HG02798 (cell line): ENCODE results near the gene TTC39B.
A peak's percentile ranks its signal among the peaks of the same experiment; 100 is the strongest.
"Not testable (repeated sequence)": the region's sequence is repeated elsewhere in the genome, so short reads cannot be mapped to it uniquely, and the experiment has no call there.

Experiments
- ATAC-seq: cut with Tn5 transposase; IDR thresholded peaks from one replicate; pipeline ENCODE4 v1.9.1; 2021; ENCODE audit warnings: mild to moderate bottlenecking; ENCODE audit not compliant: unreplicated experiment, poor library complexity

The TTC39B gene

GRCh38 chr9:15306757-15307522 is at the start of gene TTC39B:
Gene TTC39B (minus strand): TSS chr9:15307216. CDS start chr9:15307125, 91 bp downstream.
- ATAC-seq, result peak; percentile 98

DNA sequence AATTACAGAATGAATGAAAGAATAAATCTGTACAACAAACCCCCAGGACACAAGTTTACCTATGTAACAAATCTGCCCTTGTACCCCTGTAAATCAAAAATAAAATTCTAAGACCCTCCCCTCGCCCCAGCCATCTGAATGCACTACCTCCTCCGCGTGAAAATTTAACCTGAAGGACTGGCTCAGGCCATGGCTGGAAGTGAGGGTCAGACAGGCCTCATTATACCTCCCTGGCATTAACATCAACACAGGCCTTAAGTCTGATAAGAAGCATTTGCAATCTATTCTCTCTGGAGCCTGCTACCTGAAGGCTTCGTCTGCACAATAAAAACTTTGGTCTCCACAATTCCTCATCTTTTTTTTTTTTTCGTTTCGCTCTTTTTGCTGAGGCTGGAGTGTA is 48.7 kb upstream of the TTC39B start:
- ATAC-seq, result no peak

DNA sequence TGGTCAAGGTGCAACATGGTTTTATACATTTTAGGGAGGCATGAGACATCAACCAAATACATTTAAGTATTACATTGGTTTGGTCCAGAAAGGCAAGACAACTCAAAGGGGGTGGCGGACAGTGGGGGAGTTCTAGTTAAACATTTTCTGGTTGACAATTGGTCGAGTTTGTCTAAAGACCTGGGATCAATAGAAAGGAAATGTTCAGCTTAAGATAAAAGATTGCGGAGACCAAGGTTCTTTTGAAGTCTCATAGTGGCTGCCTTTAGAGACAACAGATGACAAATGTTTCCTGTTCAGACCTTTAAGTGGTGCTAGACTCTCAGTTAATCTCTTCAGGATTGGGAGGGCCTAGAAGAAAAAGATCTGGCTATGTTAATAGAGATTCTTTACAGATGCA is 47.7 kb upstream of the TTC39B start:
- ATAC-seq, result no peak

- ATAC-seq, result no peak
Observed at GRCh38 chr9:15353892-15354291, 46.9 kb upstream of the TTC39B start.

DNA sequence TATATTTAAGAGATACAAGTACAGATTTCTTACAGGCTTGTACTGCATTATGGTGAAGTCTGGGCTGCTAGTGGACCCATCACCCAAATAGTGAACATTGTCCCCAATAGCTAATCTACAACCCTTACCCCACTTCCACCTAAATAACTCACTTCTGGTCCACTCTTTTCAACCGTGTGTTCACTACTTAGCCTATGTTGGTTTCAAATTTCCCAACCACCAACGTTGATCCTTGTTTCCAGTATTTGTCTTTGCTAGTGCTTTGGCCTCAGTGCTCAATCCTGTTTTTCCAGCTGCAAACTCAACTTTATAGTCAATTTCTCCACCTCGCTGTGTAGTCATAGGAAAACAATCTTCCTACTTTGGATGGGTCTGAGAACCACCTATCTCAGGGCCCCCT is 45.3 kb upstream of the TTC39B start:
- no peak for ATAC-seq

DNA sequence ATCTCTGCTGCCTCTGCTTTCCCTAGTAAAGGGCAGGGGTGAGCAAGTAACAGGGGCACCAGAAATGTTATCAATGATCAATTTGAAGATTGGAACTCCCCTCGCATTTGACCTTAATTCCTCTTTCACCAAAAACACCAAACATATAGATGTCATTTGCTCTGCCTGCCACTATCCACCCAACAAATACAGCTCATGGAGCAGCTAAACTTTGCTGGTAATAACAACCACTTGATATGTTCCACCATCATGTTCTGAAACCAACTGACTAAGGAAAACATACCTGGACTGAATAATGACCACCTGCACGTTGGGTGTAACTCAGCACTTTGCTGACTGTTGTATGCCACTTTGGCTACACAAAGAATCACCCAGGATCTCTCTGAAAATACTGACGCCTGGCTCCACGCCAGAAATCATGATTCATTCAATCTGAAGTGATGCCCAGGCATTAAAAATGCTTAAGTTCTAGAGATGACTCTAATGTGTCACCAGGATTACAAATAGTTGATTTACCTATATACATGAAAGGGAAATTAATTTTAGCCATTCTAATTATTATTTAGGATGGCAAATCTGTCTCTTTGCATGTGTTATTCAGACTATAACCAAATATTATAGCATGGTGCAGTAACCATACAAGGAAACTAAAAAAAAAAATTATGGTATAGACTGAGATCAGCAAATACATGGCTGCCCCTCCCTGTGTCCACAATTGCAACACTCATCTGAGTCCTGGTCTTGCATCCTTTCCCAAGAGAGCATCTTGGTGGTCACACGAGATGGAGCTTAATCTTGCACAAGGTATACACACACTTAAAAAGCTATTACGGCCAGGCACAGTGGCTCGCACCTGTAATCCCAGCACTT is 43.1 kb upstream of the TTC39B start:
- ATAC-seq, result no peak

DNA sequence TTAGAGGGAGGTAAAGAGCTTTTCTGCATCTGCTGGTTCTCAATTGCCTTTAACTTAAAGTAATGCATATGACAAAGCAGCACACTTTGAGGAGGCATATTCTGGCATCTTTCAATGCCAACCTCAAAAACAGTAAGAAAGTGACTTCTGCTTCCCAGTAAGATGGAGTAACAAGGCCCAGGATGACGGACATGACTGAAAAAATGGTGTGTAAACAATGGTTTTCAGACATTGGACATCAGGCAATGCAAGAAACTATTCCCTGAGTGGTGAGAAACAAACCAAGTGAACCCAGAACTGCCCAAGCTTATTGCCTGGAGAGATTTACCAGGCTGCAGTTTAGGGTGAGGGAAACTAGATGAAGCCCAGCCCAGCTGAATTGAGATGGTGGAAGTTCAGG is 39.8 kb upstream of the TTC39B start:
- ATAC-seq, result no peak

DNA sequence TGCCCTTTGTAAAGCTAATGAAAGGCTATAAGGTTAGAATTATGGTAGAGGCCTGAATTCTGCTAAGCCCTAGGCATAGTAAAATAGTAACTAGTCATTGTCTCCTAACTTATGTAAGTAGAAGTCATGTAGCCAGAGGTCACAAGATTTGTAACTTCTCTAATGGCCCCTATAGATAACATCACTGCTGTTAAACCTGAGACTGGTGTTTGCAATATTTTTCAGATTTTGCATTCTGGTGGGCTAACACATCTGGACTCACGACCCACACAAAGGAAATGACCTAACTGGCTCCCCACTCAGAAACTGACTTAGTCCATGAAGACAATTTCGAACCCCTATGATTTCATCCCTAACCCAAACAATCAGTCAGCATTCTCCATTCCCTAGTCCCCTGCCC is 37.2 kb upstream of the TTC39B start:
- ATAC-seq, result no peak

- no peak for ATAC-seq
Observed at GRCh38 chr9:15333376-15333881, 26.4 kb upstream of the TTC39B start.

DNA sequence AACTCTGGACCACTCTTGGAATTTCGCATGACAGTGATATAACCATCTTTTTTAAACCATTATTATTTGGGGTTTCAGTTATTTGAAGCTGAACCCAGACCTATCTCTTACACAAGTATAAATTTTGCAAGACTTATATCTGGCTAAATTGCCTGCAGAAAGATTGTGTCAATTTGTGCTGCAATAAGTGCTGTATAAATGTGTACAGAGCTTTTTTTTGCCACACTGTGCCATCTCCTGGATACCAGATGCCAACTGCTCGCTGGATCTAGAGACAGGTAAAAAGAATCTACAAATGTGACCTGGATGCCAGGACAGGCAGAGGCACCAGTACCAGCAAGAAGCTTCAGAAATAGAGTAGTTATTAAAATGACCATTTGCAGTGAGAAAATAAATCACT is 25.9 kb upstream of the TTC39B start:
- no peak for ATAC-seq

- no peak for ATAC-seq
Observed at GRCh38 chr9:15329539-15330109, 22.6 kb upstream of the TTC39B start.

- no peak for ATAC-seq
Observed at GRCh38 chr9:15328946-15329345, 21.9 kb upstream of the TTC39B start.

DNA sequence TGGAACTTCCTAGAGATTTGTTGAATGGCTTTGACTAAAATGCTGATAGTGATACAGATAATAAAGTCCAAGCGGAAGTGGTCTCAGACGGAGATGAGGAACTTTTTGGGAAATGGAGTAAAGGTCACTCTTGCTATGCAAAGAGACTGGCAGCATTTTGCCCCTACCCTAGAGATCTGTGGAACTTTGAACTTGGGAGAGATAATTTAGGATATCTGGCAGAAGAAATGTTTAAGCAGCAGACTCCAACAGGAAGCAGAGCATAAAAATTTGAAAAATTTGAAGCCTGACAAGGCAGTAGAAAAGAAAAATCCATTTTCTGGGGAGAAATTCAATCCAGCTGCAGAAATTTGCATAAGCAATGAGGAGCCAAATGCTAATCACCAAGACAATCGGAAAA is 15.7 kb upstream of the TTC39B start:
- not testable (repeated sequence) for ATAC-seq

DNA sequence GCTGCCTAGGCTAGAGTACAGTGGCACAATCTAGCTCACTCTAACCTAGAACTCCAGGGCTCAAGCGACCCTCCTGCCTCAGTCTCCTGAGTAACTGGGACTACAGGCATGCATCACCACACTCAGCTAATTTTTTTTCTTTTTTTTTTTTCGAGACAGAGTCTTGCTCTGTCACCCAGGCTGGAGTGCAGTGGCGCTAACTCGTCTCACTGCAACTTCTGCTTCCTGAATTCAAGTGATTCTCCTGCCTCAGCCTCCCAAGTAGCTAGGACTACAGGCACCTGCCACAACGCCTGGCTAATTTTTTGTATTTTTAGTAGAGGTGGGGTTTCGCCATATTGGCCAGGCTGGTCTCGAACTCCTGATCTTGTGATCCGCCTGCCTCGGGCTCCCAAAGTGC is 12.6 kb upstream of the TTC39B start:
- not testable (repeated sequence) for ATAC-seq

- no peak for ATAC-seq
Observed at GRCh38 chr9:15317836-15318235, 10.8 kb upstream of the TTC39B start.

DNA sequence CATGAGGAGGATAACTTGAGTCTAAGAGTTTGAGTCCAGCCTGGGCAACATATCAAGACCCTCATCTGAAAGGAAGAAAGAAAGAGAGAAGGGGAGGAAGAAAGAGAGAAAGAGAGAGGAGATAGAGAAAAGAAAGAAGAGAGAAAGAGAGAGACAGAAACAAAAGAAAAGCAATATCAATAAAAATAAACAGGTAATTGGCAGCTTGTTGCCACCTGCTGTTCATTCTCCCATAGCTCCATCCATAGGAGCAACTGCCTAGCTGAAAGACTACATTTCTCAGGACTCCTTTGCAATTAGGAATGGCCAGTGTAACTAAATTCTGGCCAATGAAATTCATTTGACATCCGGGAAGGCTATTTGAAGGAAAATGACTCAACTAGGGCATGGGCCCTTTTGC is 4.6 kb upstream of the TTC39B start:
- ATAC-seq, result no peak

DNA sequence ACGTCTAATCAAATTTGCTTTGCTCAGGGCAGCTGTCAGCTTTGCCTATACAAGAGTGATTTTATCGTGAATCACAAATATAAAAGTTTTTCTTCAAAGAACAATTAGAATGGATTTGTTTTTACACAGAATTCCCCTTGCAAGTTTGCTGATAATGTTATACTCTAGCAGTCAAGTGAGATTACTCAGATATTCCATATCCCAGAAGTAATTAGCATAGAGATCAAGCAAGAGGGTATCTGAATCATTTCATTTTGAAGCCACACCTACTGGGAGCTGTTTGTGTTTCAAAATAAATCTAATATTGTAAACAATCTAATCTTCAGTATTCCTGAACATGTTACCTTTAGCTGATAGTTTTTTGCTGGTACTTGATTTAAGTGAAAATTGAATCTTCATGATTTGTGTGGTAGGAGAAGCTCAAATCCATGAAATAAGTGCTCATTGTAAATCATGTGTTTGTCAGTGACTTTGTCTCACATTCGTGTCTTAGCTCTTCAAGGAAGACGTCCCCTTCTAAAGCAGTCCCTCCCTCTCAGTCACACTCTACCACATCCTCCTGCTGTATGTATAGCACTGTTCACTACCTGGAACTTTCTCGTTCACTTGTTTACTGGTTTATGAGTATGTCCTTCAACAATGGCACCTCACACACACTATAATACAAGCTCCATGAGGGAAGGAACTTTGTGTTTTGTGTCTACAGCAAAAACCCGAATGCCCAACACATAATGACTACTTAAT is 3.3 kb upstream of the TTC39B start:
- no peak for ATAC-seq

GRCh38 chr9:15308511-15308910 is 1.5 kb upstream of the TTC39B start:
- ATAC-seq, result no peak

DNA sequence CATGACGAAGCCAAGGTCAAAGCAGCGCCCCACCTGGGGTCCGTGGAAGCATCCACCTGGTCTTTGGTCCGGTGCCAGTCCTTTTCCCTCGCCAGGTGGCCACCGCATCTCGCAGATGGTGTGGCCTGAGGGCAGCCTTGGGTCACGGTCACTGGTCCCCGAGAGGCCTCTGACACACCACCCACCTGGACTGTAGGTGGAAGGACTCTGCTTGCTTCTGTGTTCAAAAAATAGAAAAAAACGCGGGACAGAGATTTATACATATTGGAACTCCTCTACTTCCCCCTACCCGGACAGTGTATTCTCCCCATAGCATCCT is 466 bp upstream of the TTC39B start:
- ATAC-seq, result peak; percentile 21

- ATAC-seq, result peak; percentile 20
Observed at GRCh38 chr9:15306068-15306756, 804 bp downstream of the TTC39B start.
